Thoracic aorta (tissue), 2 donors: ENCODE measurements around the gene NTRK2. TPM values are rescaled to one million over a fixed set of nuclear protein-coding genes. Genes with fewer than 3 reads are reported as not detected.

ENCODE experiments used
- ATAC-seq: fragments of 150-250 bp; one replicate; pipeline ENCODE4 v1.8.0; 2017; ENCODE audit warnings: low read depth; ENCODE audit not compliant: insufficient number of reproducible peaks, low FRiP score
- DNase-seq: peaks from one replicate; pipeline ENCODE4 v3.0.0-alpha.2; 2020; ENCODE audit warnings: low spot score
- H3K27ac ChIP-seq, 2 donors: fragments of 200-600 bp; sonication (generic); 1 replicate in 1 of 2; 2 replicates in 1 of 2; pipeline ENCODE4 v1.5.1; 2016; ENCODE audit warnings: mild to moderate bottlenecking in 2 of 2, moderate library complexity in 2 of 2
- H3K27me3 ChIP-seq: fragments of 200-600 bp; sonication (generic); replicated peaks from 2 replicates; pipeline ENCODE4 v1.6.0; 2016; ENCODE audit warnings: mild to moderate bottlenecking; ENCODE audit not compliant: insufficient read depth
- H3K36me3 ChIP-seq: fragments of 200-600 bp; sonication (generic); one replicate; pipeline ENCODE4 v1.5.1; 2016
- H3K4me1 ChIP-seq, 2 donors: fragments of 200-600 bp; sonication (generic); 1 replicate in 1 of 2; 2 replicates in 1 of 2; pipeline versions ENCODE4 v1.5.1 to v1.6.0; 2016; ENCODE audit warnings: low read depth in 2 of 2, mild to moderate bottlenecking in 1 of 2; ENCODE audit not compliant: control insufficient read depth in 1 of 2
- H3K4me3 ChIP-seq: fragments of 200-600 bp; sonication (generic); 2 replicates; pipeline ENCODE4 v1.5.1; 2016; ENCODE audit warnings: mild to moderate bottlenecking
- H3K9me3 ChIP-seq: fragments of 200-600 bp; sonication (generic); 2 replicates; pipeline ENCODE4 v1.5.1; 2016
- CTCF ChIP-seq: fragments of 200-600 bp; sonication (generic); IDR thresholded peaks from one replicate; pipeline ENCODE4 v1.5.1; 2019; ENCODE audit warnings: antibody characterized with exemption
- total RNA-seq, 2 donors: library from RNA; depleted of rRNA; stranded (reverse); fragments of >200 nt; gene quantifications; one replicate each; pipeline versions ENCODE4 v1.1.0 to v1.2.3, GENCODE V29; 2016

NTRK2 gene
- total RNA-seq, 2 donors from 2014 or later = 12.6 to 27.9 TPM

GRCh38 chr9:85042981-85043647 is 373.6 kb downstream of the NTRK2 start:
- TF ChIP-seq CTCF = no peak
- no peaks in the 10 kb centered on the region for H3K9me3 ChIP-seq
- no peaks in the 10 kb centered on the region for H3K27me3 ChIP-seq
- no peak overlapping the region for H3K27ac ChIP-seq
- no peaks in the 10 kb centered on the region for H3K4me1 ChIP-seq
- H3K36me3 ChIP-seq = no peaks in the 10 kb centered on the region
- ATAC-seq (no peak), DNase-seq (no peak)
- no peak overlapping the region for H3K4me3 ChIP-seq

- no peaks in the 10 kb centered on the region for H3K9me3 ChIP-seq
- ATAC-seq = no peak
- H3K27ac ChIP-seq = no peak overlapping the region
- no peak for TF ChIP-seq CTCF
- H3K4me1 ChIP-seq = no peaks in the 10 kb centered on the region
- no peak for DNase-seq
- no peaks in the 10 kb centered on the region for H3K36me3 ChIP-seq
- no peaks in the 10 kb centered on the region for H3K27me3 ChIP-seq
- H3K4me3 ChIP-seq = no peak overlapping the region
These were observed 375.7 kb downstream of the NTRK2 start for GRCh38 chr9:85045271-85045670.

- Histone ChIP-seq H3K27me3 (no peaks in the 10 kb centered on the region), H3K4me3 (no peak overlapping the region), H3K27ac (no peak overlapping the region), H3K9me3 (no peaks in the 10 kb centered on the region), H3K4me1 (no peaks in the 10 kb centered on the region), H3K36me3 (no peaks in the 10 kb centered on the region)
- TF ChIP-seq CTCF = no peak
- no peak for DNase-seq
- ATAC-seq = no peak
These were observed 376.9 kb downstream of the NTRK2 start for GRCh38 chr9:85046475-85046874.

- no peak overlapping the region for H3K27ac ChIP-seq
- no peaks in the 10 kb centered on the region for H3K36me3 ChIP-seq
- no peaks in the 10 kb centered on the region for H3K27me3 ChIP-seq
- no peak for TF ChIP-seq CTCF
- H3K4me1 ChIP-seq = no peaks in the 10 kb centered on the region
- DNase-seq (no peak), ATAC-seq (no peak)
- H3K9me3 ChIP-seq = no peaks in the 10 kb centered on the region
- H3K4me3 ChIP-seq = no peak overlapping the region
These were observed 383.8 kb downstream of the NTRK2 start for GRCh38 chr9:85053206-85053786.

GRCh38 chr9:85054017-85054416 is 384.5 kb downstream of the NTRK2 start:
- ATAC-seq (no peak), DNase-seq (no peak)
- Histone ChIP-seq H3K36me3 (no peaks in the 10 kb centered on the region), H3K27ac (no peak overlapping the region), H3K9me3 (no peaks in the 10 kb centered on the region), H3K4me1 (no peaks in the 10 kb centered on the region), H3K4me3 (no peak overlapping the region), H3K27me3 (no peaks in the 10 kb centered on the region)
- TF ChIP-seq CTCF = no peak
